ENCODE data around the gene RAPSN. TPM values are rescaled to one million over a fixed set of nuclear protein-coding genes. Genes with fewer than 3 reads are reported as not detected.

RAPSN gene
- total RNA-seq, 1 donor from 2014 or later = 0.62 TPM

Other genes with a start within 250 kb of the RAPSN start
- gene DDB2, start 234.2 kb downstream of the RAPSN start, total RNA-seq = 134 and 142 TPM in 2 replicates
- 31.8 and 33.8 TPM in 2 replicates for gene ACP2, start 200.3 kb downstream of the RAPSN start, total RNA-seq
- 8.5 and 9.9 TPM in 2 replicates for gene NR1H3, start 191.1 kb downstream of the RAPSN start, total RNA-seq
- 75.9 and 85.2 TPM in 2 replicates for gene MADD, start 179.0 kb downstream of the RAPSN start, total RNA-seq
- not detected in 2 replicates for gene MYBPC3, start 96.4 kb downstream of the RAPSN start, total RNA-seq
- not detected in 2 replicates for gene SPI1, start 70.6 kb downstream of the RAPSN start, total RNA-seq
- gene SLC39A13, start 40.5 kb downstream of the RAPSN start, total RNA-seq = 15.5 and 16.2 TPM in 2 replicates
- gene PSMC3, start 22.7 kb downstream of the RAPSN start, total RNA-seq = 219 and 222 TPM in 2 replicates
- 148 and 155 TPM in 2 replicates for gene CELF1, start 104.0 kb upstream of the RAPSN start, total RNA-seq
- gene PTPMT1, start 116.5 kb upstream of the RAPSN start, total RNA-seq = 57.5 and 60.6 TPM in 2 replicates
- gene KBTBD4, start 129.8 kb upstream of the RAPSN start, total RNA-seq = 16.3 and 19.0 TPM in 2 replicates
- 148 and 152 TPM in 2 replicates for gene NDUFS3, start 129.9 kb upstream of the RAPSN start, total RNA-seq
- gene FAM180B, start 137.5 kb upstream of the RAPSN start, total RNA-seq = 0.24 TPM in 1 of 2 replicates, not detected in the other
- gene C1QTNF4, start 145.3 kb upstream of the RAPSN start, total RNA-seq = 0.16 TPM in 1 of 2 replicates, not detected in the other
- 116 and 118 TPM in 2 replicates for gene MTCH2, start 193.4 kb upstream of the RAPSN start, total RNA-seq